ENCODE results near the gene DNASE2. TPM values are rescaled to one million over a fixed set of nuclear protein-coding genes. Genes with fewer than 3 reads are reported as not detected.
"Not testable (repeated sequence)": the region's sequence is repeated elsewhere in the genome, so short reads cannot be mapped to it uniquely, and the experiment has no call there.

The DNASE2 gene
- total and polyA plus RNA-seq, 2 donors, result 10.6 to 58.9 TPM

- Histone ChIP-seq H3K36me3 (ENCODE audit: insufficient read depth) (no peaks in the 10 kb centered on the region), H3K4me3 (ENCODE audit: low read depth, low read length) (no peak overlapping the region), H3K4me1 (ENCODE audit: insufficient read depth) (no peaks in the 10 kb centered on the region), H3K27ac (ENCODE audit: low read depth) (no peak overlapping the region)
- no peak for DNase-seq (ENCODE audit: extremely low spot score)
- 84% methylated on average over 4 of the region's 4 CpGs for WGBS
Observed at GRCh38 chr19:12864143-12864542, 17.1 kb downstream of the DNASE2 start.

DNA sequence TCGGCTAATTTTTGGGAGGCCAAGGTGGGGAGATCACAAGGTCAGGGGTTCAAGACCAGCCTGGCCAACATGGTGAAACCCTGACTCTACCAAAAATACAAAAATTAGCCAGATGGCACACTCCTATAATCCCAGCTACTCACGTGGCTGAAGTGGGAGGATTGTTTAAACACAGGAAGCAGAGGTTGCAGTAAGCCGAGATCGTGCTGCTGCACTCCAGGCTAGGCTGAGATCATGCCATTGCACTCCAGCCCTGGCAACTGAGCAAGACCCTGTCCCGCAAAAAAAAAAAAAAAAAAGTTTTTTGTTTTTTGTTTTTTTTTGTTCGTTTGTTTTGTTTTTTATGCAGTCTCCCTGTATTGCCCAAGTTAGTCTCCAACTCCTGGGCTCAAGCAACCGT is 21.7 kb downstream of the DNASE2 start:
- Histone ChIP-seq H3K4me3 (ENCODE audit: low read depth, low read length) (no peak overlapping the region), H3K4me1 (ENCODE audit: insufficient read depth) (no peaks in the 10 kb centered on the region), H3K27ac (ENCODE audit: low read depth) (no peak overlapping the region), H3K36me3 (ENCODE audit: insufficient read depth) (no peaks in the 10 kb centered on the region)
- no peak for DNase-seq (ENCODE audit: extremely low spot score)
- WGBS, result 58% methylated on average over 7 of the region's 7 CpGs

DNA sequence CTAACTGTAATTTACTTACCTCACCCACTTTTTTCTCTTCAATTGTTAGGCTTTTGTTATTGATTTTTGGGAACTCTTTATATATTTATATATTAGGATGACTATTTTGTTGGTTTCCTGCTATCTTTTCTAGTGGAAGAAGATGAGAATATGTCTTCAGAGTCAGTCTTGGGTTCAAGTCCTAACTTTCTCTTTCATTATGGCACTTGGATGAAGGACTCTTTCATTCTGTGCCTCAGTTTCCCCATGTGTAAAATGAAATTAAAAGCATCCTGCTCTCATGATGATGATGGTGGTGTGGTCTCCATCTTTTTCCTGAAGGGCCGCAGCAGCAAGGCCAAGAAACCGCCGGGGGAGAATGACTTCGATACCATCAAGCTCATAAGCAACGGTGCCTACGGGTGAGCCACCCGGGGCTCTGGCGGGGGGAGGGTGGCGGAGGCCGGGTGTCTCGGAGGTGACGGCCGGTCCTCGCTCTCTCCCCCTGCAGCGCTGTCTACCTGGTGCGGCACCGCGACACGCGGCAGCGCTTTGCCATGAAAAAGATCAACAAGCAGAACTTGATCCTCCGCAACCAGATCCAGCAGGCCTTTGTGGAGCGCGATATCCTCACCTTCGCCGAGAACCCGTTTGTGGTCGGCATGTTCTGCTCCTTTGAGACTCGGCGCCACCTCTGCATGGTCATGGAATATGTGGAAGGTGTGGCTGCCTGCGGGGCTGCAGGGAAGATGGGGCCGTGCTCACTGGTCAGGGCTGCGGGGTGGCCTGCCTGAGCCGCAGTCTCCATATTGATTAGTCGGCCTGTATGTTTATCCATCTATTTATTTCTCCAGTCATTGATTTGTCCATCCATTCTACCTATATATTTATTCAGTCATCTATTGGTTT is 23.0 kb downstream of the DNASE2 start:
- 94% methylated on average over 35 of the region's 35 CpGs for WGBS
- Histone ChIP-seq H3K36me3 (ENCODE audit: insufficient read depth) (no peaks in the 10 kb centered on the region), H3K4me1 (ENCODE audit: insufficient read depth) (no peaks in the 10 kb centered on the region), H3K27ac (ENCODE audit: low read depth) (no peak overlapping the region), H3K4me3 (ENCODE audit: low read depth, low read length) (no peak overlapping the region)
- DNase-seq (ENCODE audit: extremely low spot score), result no peak

GRCh38 chr19:12856653-12857052 is 24.6 kb downstream of the DNASE2 start:
- Histone ChIP-seq H3K4me3 (ENCODE audit: low read depth, low read length) (no peak overlapping the region), H3K4me1 (ENCODE audit: insufficient read depth) (no peaks in the 10 kb centered on the region), H3K27ac (ENCODE audit: low read depth) (no peak overlapping the region), H3K36me3 (ENCODE audit: insufficient read depth) (no peaks in the 10 kb centered on the region)
- DNase-seq (ENCODE audit: extremely low spot score), result no peak
- WGBS, result 67% methylated on average over 1 of the region's 1 CpG

DNA sequence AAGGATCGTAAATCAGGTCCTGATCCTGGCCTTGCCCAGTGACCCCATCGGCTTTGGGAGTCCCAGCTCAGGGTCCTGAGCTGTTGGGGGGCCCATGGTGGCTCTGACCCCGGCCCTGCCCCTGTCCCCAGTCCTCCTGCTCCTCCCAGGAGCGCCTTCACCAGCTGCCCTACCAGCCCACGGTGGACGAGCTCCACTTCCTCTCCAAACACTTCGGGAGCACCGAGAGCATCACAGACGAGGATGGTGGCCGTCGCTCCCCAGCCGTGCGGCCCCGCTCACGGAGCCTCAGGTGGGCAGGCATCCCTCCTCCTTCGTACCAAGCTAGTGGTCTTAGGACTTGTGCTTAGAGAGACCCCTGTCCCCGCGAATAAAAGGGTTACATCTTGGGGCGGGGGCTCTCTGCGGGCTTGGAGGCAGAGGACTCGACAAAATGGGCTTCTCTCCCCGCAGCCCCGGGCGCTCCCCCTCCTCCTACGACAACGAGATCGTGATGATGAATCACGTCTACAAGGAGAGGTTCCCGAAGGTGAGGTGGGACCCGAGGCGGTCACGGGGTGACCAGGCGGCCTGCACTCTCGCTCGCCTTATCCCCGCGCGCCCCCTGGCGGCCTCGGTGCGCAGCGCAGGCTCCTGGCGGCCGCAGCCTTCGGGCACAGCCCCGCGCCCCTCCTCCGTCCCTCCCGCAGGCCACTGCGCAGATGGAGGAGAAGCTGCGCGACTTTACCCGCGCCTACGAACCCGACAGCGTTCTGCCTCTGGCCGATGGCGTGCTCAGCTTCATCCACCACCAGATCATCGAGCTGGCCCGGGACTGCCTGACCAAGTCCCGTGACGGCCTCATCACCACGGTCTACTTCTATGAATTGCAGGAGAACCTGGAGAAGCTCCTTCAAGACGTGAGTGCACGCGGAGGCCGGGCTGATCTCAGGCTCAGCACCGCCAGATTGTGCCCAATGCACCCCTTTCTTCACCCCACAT is 33.8 kb downstream of the DNASE2 start:
- peak; percentile 17 for DNase-seq (ENCODE audit: extremely low spot score)
- no peak overlapping the region for H3K4me3 ChIP-seq (ENCODE audit: low read depth, low read length)
- no peaks in the 10 kb centered on the region for H3K36me3 ChIP-seq (ENCODE audit: insufficient read depth)
- H3K4me1 ChIP-seq (ENCODE audit: insufficient read depth), result no peaks in the 10 kb centered on the region
- 13% methylated on average over 69 of the region's 69 CpGs for WGBS
- no peak overlapping the region for H3K27ac ChIP-seq (ENCODE audit: low read depth)

- H3K36me3 ChIP-seq (ENCODE audit: insufficient read depth); H3K4me3 ChIP-seq (ENCODE audit: low read depth, low read length); H3K27ac ChIP-seq (ENCODE audit: low read depth); H3K4me1 ChIP-seq (ENCODE audit: insufficient read depth); DNase-seq (ENCODE audit: extremely low spot score): not testable (repeated sequence)
- WGBS, result 85% methylated on average over 7 of the region's 7 CpGs
Observed at GRCh38 chr19:12846613-12847012, 34.6 kb downstream of the DNASE2 start.

GRCh38 chr19:12843999-12844732 is 37.1 kb downstream of the DNASE2 start:
- no peak for DNase-seq (ENCODE audit: extremely low spot score)
- Histone ChIP-seq H3K4me1 (ENCODE audit: insufficient read depth) (no peaks in the 10 kb centered on the region), H3K27ac (ENCODE audit: low read depth) (no peak overlapping the region), H3K36me3 (ENCODE audit: insufficient read depth) (no peaks in the 10 kb centered on the region), H3K4me3 (ENCODE audit: low read depth, low read length) (no peak overlapping the region)
- 78% methylated on average over 3 of the region's 3 CpGs for WGBS

DNA sequence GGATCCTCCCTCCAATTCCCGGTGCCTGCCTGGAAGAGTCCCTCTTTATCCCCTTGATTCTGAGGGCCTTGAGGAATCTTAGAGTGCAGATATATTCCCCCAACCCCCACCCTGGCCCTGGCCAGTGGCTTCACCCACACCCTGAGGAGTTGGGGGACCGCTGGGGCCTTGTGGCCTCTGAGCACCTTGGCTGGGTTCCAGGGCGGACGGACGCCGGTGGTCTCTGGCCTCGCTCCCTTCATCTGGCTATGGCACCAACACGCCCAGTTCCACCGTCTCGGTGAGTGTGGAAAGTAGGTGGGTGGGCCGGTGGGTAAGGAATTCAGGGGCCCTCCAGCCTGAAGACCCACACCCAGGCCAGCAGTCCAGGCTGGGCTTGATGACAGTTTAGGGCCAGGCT is 37.9 kb downstream of the DNASE2 start:
- WGBS, result 81% methylated on average over 11 of the region's 11 CpGs
- no peak overlapping the region for H3K4me3 ChIP-seq (ENCODE audit: low read depth, low read length)
- H3K36me3 ChIP-seq (ENCODE audit: insufficient read depth), result no peaks in the 10 kb centered on the region
- H3K27ac ChIP-seq (ENCODE audit: low read depth), result no peak overlapping the region
- no peak for DNase-seq (ENCODE audit: extremely low spot score)
- no peaks in the 10 kb centered on the region for H3K4me1 ChIP-seq (ENCODE audit: insufficient read depth)

GRCh38 chr19:12842511-12842910 is 38.7 kb downstream of the DNASE2 start:
- Histone ChIP-seq H3K27ac (ENCODE audit: low read depth) (no peak overlapping the region), H3K36me3 (ENCODE audit: insufficient read depth) (no peaks in the 10 kb centered on the region), H3K4me1 (ENCODE audit: insufficient read depth) (no peaks in the 10 kb centered on the region), H3K4me3 (ENCODE audit: low read depth, low read length) (no peak overlapping the region)
- no peak for DNase-seq (ENCODE audit: extremely low spot score)
- 92% methylated on average over 18 of the region's 18 CpGs for WGBS

GRCh38 chr19:12841094-12841493 is 40.2 kb downstream of the DNASE2 start:
- no peak overlapping the region for H3K27ac ChIP-seq (ENCODE audit: low read depth)
- no peaks in the 10 kb centered on the region for H3K4me1 ChIP-seq (ENCODE audit: insufficient read depth)
- no peaks in the 10 kb centered on the region for H3K36me3 ChIP-seq (ENCODE audit: insufficient read depth)
- H3K4me3 ChIP-seq (ENCODE audit: low read depth, low read length), result no peak overlapping the region
- peak; percentile 18 for DNase-seq (ENCODE audit: extremely low spot score)
- 2% methylated on average over 29 of the region's 29 CpGs for WGBS

GRCh38 chr19:12840091-12841079 is 40.9 kb downstream of the DNASE2 start:
- Histone ChIP-seq H3K27ac (ENCODE audit: low read depth) (no peak overlapping the region), H3K36me3 (ENCODE audit: insufficient read depth) (no peaks in the 10 kb centered on the region), H3K4me3 (ENCODE audit: low read depth, low read length) (no peak overlapping the region), H3K4me1 (ENCODE audit: insufficient read depth) (no peaks in the 10 kb centered on the region)
- no peak for DNase-seq (ENCODE audit: extremely low spot score)
- 20% methylated on average over 43 of the region's 43 CpGs for WGBS

DNA sequence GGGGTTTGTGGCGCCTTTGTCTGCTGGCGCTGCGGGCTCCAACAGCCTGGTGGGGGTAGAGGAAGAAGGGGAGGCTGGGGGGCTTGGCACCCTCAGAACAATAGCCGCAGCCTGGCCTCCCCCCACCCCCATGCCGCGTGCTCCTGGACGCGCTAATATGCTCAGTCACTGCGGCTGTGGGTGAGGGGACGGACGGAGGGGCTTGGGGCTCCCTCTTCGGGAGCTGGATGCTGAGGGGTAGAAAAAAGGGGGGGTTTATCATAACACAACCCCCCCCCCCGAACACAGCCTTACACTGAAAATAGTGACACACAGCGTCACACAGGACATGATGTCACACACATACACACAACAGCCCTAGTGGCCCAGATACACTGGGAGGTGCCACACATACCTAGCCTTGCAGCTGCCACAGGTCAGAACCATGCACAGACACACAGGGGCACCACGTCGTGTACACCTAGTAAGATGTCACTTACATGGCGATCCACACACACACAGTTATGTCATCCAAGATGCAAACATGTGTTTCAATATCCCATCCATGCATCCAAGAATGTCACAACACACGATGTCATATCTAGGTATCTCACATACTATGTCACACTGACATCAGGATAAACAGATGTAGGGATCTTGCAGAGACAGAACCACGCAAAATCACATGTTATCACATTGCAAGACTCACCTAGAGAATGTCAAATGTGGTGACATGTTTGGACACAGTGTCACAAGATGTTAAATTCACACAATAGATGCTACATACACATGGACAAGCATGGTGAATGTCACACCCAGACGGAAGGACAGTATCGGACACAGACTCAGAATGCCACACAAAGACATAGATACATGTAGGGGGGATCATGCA is 42.1 kb downstream of the DNASE2 start:
- Histone ChIP-seq H3K4me3 (ENCODE audit: low read depth, low read length) (peak overlapping the region; percentile 22), H3K27ac (ENCODE audit: low read depth) (no peak overlapping the region), H3K4me1 (ENCODE audit: insufficient read depth) (no peaks in the 10 kb centered on the region), H3K36me3 (ENCODE audit: insufficient read depth) (no peaks in the 10 kb centered on the region)
- WGBS, result 23% methylated on average over 21 of the region's 21 CpGs
- DNase-seq (ENCODE audit: extremely low spot score), result no peak

Measured in urinary bladder (tissue), 4 donors.